ENCODE data around the gene ACTR10.

ACTR10 gene

DNA sequence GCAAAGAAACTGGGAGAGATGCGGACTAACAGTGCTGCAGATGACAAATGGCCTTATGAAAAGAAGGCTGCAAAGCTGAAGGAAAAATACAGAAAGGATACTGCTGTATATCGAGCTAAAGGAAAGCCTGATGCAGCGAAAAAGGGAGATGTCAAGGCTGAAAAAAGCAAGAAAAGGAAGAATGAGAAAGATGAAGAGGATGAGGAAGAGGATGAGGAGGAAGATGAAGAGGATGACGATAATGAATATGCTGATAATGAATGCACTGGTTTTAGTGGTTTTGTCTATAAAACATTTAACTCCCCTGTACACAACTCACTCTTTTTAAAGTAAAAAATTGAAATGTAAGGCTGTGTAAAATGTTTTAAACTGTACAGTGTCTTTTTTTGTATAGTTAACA is 85.2 kb downstream of the ACTR10 start:
- Histone ChIP-seq H3K4me2 (no peak overlapping the region), H4K20me1 (ENCODE audit: insufficient read depth) (no peaks in the 10 kb centered on the region), H3K27me3 (ENCODE audit: insufficient read depth, low read depth) (no peaks in the 10 kb centered on the region), H3K36me3 (ENCODE audit: insufficient read depth) (peaks cover under 1% of the 10 kb centered on the region; the same call in 1 of the 2 replicates), H3K9ac (no peak overlapping the region), H3K4me3 (IDR thresholded peaks at IDR 0.05; ENCODE audit: insufficient read depth, low read depth, low read length) (no peak overlapping the region), H3K4me1 (ENCODE audit: low read depth, poor library complexity, severe bottlenecking) (peaks cover 11% of the 10 kb centered on the region), H3K27ac (no peak overlapping the region), H2AFZ (ENCODE audit: low read depth) (no peak overlapping the region), H3K79me2 (ENCODE audit: insufficient read depth, low read depth) (peaks cover 15% of the 10 kb centered on the region; the same call in 1 of the 2 replicates)
- TF ChIP-seq, protein P1, sequence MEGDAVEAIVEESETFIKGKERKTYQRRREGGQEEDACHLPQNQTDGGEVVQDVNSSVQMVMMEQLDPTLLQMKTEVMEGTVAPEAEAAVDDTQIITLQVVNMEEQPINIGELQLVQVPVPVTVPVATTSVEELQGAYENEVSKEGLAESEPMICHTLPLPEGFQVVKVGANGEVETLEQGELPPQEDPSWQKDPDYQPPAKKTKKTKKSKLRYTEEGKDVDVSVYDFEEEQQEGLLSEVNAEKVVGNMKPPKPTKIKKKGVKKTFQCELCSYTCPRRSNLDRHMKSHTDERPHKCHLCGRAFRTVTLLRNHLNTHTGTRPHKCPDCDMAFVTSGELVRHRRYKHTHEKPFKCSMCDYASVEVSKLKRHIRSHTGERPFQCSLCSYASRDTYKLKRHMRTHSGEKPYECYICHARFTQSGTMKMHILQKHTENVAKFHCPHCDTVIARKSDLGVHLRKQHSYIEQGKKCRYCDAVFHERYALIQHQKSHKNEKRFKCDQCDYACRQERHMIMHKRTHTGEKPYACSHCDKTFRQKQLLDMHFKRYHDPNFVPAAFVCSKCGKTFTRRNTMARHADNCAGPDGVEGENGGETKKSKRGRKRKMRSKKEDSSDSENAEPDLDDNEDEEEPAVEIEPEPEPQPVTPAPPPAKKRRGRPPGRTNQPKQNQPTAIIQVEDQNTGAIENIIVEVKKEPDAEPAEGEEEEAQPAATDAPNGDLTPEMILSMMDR (conservative IDR thresholded peaks at IDR 0.05; ENCODE audit: low read depth, low read length), result no peak
